GM19455 (cell line): ENCODE results near the gene S100G.
"Not testable (repeated sequence)": the region's sequence is repeated elsewhere in the genome, so short reads cannot be mapped to it uniquely, and the experiment has no call there.

Source experiments
- ATAC-seq: cut with Tn5 transposase; IDR thresholded peaks from one replicate; pipeline ENCODE4 v1.9.1; 2021; ENCODE audit not compliant: unreplicated experiment

Gene S100G, protein sequence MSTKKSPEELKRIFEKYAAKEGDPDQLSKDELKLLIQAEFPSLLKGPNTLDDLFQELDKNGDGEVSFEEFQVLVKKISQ

DNA sequence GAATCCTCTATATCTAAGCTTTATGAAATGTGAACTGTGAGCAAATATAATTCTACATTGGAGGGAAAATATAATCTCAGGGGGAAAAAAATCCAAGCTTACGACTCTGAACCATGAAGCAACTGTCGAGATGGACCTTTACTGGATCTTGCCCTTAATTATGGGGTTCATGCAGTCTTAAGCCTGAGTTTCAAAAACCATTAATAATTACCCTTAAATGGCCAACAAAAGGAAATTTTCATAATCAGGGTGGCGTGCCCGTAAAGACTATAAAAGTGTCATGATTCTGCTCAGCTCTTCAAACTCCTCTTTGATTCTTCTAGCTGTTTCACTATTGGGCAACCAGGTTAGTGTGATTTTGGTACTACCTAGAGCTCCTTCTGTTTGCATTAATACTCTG, at the start of gene S100G:
Gene S100G (plus strand): TSS at position 301 of the 400 bp plus-strand sequence. CDS start 849 bp downstream, outside the sequence.
- ATAC-seq: no peak

DNA sequence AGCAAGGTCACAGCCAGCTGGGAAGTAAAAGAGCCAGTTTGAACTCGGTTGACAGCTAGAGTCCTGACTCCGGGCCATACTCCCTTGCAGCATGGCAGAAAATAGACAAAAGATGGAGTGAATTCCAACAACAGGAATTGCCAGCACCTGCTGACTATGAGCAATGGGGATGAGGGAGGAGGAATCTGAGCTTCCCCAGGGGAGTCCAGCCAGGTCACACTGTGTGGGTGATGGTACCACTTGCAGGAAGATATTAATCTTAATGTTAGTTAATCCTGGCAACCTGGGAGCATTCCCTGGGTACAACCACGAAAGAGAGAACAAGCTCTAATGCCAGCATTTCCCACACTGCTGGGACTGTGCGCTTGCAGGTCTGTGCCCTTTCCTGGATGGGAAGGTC, 48.1 kb upstream of the S100G start:
- ATAC-seq: no peak

DNA sequence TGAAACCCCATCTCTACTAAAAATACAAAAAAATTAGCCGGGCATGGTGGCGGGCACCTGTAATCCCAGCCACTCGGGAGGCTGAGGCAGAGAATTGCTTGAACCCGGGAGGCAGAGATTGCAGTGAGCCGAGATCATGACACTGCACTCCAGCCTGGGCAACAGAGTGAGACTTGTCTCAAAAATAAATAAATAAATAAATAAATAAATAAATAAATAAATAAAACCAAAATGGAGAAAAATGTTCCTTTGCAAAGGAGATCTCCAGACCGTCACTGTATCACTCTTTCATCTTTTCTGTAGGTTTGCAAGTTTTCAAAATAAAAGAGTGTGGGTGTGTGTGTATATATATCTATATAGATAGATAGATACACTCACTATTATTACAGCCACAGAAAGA, 46.7 kb upstream of the S100G start:
- not testable (repeated sequence) for ATAC-seq

DNA sequence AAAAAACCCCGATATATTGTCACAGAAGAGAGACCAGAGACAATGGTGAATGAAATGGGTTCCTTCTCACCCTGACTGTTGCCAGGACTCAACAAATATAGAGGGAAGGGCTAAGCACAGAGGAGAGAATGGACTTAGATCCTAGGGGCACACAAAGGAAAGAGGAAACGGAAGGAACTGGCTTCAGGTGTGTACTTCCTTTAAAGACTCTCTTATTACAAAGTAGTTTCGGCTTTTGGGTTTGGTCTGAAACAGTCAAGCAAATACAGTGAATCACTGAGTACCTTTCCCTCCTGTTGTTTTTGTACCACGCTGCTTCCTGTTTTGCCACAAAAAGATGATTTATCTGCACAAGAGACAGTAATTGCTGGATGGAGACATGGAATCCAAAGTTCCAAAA, 46.1 kb upstream of the S100G start:
- ATAC-seq: no peak

DNA sequence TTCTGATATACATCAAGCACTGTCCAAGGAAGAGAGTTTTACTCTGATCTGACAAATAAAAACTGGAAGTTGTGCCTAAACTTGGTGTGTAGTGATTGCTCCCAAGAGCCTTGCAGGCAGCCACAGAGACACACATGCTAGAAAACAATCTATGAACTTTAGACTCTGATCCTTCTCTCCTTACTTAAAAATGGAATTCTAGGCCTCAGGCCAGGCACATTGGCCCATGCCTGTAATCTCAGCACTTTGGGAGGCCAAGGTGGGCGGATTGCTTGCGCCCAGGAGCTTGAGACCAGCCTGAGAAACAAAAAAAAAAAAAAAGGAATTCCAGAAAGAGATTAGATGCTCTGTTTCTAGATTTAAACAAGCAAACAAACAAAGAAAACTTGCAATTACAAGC, 45.6 kb upstream of the S100G start:
- ATAC-seq: no peak

DNA sequence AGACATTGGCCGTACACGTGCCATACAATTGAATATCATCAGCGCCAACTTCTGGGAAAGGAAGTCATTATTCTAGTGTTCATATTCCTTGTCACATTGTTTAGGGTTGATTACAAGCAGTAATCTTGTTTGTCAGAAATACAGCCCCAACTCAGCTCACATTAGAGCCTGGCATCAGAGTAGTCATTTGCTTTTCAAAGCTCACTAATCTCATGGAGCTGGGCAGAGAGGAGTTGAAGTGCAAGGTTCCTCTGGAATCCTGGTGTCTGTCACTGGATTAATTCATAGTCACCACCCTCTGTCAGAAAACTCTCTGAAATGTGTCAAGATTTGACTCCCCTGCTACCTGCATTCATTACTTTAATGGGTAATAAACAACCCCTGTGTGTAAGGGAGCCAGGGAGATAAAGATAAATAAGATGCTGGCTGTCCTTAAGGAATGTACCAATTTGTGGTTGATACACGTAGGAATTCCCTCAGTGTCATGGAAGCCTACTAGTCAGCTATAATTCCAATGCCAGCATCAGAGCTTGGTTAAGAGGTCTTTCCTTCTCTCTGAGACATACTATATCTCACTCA, 43.7 kb upstream of the S100G start:
- ATAC-seq: no peak

DNA sequence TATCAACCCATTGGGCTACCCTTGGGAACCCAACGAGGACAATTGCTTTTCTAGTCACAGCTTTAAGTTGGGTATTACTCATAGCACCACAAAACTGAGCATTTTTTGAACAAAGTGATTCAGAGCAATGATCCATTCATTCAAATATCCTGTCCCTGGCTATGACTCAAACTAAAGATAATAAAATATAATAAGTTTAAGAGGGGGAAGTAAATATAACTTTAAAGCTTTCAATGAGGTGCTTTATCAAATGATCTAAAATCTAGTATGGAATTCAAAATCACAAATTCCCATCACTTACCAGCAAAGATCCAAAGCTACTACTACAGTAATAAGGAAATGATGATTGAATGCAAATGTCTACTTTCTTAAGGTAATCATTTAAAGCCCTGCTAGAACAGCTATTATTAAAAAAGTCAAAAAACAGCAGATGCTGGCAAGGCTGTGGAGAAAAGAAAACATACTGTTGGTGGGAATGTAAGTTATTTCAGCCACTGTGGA, 39.8 kb upstream of the S100G start:
- no peak for ATAC-seq

DNA sequence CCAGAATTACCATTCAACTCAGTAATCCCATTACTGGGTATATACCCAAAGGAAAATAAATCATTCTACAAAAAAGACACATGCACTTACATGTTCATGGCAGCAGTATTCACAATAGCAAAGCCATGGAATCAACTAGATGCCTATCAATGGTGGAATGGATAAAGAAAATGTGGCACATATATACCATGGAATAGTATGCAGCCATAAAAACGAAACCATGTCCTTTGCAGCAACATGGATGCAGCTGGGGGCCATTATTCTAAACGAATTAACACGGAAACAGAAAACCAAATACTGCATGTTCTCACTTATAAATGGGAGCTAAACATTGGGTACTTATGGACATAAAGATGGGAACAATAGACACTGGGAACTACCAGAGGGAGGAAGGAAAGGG, 39.3 kb upstream of the S100G start:
- ATAC-seq: not testable (repeated sequence)

DNA sequence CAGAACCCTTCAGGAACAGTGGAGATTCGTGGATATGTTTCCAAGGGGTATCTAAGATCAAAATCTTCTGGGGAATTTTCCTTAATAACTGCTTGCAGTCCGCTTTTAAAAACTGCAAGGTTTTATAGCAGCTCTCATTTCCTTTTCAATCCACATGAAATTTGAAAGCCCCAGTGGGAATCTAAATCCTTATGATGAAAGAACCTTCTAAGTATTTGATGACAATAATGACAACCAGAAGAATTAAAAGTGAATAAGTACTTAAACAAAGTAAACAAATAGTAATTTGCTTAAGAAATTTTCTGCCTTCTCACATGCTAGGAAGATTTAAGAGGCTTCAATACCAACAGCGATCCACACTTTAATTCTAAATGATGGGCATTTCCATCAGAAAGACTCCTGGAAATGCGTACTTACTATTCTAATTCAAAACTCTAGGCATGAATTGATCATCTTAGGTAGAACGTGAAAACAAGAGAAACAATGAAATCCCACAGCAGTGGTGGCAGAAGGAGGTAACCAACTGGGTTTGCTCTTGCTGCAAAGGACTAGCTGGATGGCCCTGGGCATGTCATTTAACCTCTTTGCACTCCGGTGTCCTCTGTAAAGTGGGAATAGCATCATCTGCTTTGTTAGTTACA, 37.6 kb upstream of the S100G start:
- ATAC-seq: no peak

DNA sequence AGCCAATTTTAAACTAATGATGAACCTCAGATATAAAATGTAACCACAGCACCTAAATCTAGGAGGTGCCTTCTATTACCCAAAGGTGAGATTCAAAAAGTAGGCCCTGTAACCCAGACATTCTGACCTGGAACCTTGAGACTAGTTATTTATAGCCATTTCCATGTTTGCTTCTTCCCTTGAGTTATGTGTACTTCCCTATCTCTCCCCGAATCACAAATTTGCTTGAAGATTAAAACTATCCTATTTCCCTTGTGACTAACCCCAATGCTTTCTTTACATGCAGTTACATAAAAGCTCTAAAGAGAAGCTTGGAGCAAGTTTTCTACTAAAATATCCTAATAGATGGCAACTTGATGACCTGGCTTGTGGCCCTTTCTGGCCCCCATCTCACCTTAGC, 32.6 kb upstream of the S100G start:
- ATAC-seq: no peak

DNA sequence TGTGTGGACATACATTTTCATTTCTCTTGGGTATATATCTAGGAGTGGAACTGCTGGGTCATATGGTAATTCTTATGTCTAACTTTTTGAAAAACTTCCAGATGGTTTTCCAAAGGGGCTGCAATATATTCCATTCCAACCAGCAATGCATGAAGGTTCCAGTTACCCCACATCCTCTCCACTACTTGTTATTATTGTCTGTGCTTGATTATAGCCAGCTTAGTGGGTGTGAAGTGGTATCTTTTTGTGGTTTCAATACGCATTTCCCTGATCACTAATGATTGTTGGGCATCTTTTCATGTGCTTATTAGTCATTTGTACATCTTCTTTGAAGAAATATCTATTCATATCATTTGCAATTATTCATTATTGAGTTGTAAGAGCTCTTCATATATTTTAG, 31.5 kb upstream of the S100G start:
- no peak for ATAC-seq

DNA sequence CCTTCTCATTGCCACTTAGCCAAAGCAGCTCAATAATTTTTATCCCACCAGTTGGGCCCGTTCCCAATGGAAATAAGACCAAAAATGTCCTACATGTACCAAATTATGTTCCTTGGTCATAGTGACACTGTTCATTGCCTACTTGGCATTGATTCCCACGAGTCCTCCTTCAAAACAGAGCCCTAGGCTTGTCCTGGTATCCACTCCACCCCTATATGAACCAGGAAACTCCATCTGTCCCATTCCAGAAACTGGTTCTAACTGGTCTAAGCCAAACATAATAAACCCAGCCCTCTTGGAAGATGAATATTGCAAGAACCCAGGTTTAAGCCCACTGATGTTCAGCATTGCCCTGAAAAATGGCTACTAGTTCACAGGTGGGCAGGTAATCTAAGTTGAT, 30.9 kb upstream of the S100G start:
- no peak for ATAC-seq

DNA sequence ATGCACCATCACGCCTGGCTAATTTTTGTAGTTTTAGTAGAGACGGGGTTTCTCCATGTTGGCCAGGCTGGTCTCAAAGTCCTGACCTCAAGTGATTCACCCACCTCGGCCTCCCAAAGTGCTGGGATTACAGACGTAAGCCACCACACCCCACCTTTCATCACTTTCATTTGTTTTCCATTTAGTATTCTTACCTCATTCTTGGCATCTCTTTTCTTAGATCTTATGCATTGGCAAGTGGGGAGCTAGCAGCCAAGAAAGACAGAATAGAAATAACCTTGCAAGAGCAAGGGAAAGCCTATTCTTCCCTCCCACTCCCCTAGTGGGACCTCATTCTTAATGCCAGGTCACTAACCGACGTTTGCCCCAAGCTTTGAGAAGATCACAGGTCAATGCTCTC, 21.4 kb upstream of the S100G start:
- not testable (repeated sequence) for ATAC-seq

DNA sequence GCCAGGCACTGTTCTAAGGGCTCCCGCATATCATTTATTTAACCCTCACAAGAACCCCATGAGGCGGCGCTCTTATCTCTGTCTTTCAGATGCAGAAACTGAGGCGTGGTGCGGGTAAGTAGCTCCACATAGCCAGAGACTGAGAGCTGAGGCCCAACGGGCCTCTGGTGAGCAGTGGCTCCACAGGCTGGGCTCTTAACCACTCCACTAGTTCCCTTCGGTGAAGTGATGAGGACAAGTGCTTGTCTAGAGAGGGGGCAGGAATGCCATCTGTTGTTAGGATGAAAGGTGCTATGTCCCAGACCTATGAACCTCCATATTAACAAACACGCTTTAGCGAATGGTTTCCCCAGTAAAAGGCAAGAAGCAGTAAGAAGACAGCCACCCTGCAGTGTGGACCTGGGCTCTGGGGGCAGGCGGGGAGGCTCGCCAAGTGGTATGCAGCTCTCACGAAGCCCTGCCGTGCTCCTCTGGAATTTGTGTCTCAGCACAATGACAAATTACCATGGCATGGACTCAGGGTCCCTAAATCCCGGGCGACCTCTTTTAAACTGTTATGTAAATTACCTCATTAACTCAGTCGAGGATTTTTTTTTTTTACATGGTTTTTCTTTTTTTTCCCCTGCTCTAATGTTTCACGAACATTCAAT, 20.9 kb upstream of the S100G start:
- ATAC-seq: no peak

DNA sequence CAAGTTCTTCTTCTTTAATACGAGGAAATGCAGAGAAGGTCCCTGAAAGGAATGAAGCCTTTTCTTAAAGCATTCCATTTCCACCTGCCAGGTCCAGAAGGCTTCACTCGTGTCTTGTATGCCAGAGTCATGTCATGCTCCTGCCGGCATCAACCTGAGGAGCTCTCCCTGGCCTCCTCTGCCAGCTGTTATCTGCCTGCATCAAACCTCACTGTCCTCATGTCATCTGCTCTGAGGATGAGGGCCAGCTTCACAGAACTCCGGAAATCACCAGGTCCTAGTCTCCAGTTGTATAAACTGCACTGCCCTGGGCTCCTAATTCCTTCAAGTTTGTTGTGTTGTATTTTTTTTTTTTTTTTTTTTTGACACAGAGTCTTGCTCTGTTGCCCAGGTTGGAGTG, 20.0 kb upstream of the S100G start:
- no peak for ATAC-seq

DNA sequence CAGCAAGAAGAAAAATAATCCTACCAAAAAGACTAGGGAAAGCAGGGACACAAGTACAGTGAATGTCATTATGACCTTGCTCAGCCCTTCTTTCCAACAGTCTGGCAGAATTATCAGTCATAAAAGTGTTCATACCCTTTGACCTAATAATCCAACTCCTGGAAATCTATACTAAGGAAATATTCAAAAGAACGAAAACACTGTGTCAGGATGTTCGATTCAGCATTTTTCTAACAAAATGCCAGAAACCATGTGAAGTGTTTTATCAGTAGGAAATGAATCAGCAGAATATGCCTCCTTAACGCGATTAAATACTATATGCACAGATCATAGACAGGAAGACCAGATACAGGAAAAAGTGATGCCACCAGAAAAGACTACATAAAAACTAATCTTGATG, 16.2 kb upstream of the S100G start:
- ATAC-seq: no peak

DNA sequence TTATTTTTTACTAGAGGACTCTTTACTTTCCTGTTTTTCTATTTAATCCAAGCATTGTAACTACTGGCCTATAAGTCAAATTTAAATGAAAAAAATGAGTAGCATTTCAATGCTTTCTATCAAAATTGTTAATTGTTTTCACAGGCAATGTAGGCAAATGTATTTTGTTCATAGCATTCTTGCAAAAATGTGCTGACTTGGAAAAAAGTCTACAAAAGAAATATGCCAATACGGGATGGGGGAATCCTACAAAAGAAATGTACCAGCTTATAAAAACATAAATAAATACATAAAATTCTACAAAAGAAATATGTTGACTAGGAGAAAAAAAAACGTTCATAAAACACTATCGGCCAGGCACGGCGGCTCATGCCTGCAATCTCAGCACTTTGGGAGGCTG, 14.9 kb upstream of the S100G start:
- no peak for ATAC-seq

DNA sequence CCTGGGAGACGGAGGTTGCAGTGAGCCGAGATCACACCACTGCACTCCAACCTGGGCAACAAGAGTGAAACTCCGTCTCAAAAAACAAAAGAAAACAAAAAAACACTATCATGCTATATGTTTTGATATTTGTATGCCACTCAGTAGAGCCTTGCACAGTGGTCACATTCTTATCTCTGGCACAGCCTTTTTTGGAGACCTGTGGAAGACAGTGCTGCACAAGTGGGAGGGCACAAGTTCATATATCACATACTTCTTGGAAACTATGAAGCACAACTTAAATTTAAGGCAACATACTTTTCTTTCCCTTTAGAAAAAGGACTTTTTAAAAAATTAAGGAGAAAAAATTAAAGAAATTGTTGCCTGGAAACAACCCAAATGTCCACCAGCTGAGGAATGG, 14.4 kb upstream of the S100G start:
- no peak for ATAC-seq

DNA sequence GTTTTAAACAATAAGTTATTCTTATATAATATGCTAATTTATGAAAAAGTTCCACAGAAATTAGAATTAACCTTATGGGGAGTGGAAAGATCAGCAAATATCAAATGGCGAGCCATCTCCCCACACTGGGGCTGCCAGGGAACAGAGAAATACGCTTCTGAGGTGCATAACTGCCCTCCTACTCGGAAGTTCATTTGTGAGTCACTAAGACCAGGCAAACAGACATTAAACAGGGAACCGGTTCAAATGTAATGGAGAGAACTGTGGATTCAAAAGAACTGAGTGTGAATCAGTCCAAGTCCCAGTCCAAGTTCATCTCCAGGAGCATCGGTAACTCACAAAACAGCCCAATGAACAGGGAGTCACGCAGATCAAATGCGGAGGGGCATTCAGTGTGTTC, 11.4 kb upstream of the S100G start:
- no peak for ATAC-seq

DNA sequence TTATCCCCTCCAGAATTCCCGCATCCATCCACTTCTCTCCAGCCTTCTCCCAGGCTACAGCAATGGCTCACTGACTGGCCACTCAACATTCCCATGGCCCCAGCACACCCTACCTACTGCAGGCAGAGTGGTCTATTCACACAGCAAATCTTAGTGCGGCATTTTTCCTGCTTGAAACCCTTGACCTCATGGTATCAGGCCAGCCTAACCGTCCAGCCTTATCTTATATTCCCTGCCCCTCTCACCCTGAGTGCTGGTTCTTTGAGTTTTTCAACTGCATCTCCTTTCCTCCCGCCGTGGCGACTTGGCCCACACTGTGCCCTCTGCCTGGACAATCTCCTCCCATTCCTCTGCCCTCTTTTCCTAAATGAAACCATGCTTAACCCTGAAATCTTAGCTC, 10.0 kb upstream of the S100G start:
- ATAC-seq: no peak

DNA sequence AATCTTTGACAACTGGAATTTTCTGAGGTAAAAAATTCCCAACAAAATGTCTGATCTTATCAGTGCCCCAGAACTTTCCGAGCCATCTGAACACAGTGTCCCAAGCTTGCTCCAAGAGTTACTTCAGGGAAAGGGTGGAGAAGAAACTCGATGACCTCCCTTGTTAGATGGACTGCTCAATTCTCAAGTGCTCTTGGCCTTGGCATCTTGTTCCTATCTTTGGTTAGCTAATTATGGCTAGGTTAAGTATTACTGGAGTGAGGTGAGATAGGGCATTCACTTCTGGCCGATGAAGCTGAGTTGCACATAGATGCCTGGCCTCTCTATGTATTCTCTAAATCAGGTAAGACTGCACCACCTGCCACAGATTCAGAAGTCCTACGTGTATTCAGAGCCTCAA, 9.1 kb upstream of the S100G start:
- ATAC-seq: no peak

DNA sequence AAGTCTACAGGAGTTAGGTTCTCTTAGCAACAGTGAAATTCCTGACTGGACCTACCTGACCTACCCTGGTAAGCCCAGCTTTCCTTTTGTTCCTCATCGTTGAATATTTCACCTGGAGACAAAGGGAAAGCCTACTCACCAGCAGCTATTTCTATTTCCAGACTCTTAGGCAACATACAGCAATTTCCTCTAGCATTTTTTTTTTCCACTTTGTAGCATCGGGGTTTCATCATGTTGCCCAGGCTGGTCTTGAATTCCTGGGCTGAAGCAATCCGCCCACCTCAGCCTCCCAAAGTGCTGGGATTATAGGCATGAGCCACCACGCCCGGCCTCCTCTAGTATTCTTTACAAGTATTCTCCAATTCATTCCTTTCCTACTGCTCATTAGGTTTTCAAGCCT, 6.8 kb upstream of the S100G start:
- no peak for ATAC-seq
